H1 (cell line): ENCODE measurements around the gene SCCPDH. TPM values are rescaled to one million over a fixed set of nuclear protein-coding genes. Genes with fewer than 3 reads are reported as not detected.

ENCODE experiments used
- CTCF ChIA-PET: fragments of 300-600 bp; sonication (Branson Sonifier 250); formaldehyde crosslinking; loops from one replicate; lab custom pipeline; 2021; ENCODE audit not compliant: partially characterized antibody; lab: Charles Lee
- POLR2A ChIA-PET: fragments of 300-600 bp; sonication (Branson Sonifier 250); formaldehyde crosslinking; loops from one replicate; lab custom pipeline; 2021; ENCODE audit warnings: inconsistent platforms; ENCODE audit not compliant: partially characterized antibody; lab: Charles Lee
- DNase-seq, 2 experiments: peaks; one replicate each; pipeline versions ENCODE4 v3.0.0 to v3.0.0-alpha.2; 2010 to 2022; ENCODE audit warnings: low spot score in 2 of 2, low read depth in 1 of 2, mixed read lengths in 1 of 2
- FAIRE-seq: peaks from 2 replicates; lab custom pipeline; 2011; peaks lifted over from hg19 to GRCh38; lab: Jason Lieb, UNC
- H2AFZ ChIP-seq: 2 replicates; pipeline ENCODE4 v1.8.1; 2012; ENCODE audit warnings: low read length, inconsistent platforms
- H2AK5ac ChIP-seq: 2 replicates; pipeline ENCODE4 v1.6.1; 2013; ENCODE audit warnings: low read depth, low read length
- H2BK120ac ChIP-seq: replicated peaks from 2 replicates; pipeline ENCODE3; 2013; ENCODE audit warnings: low read depth, low read length, inconsistent platforms
- H2BK12ac ChIP-seq: 2 replicates; pipeline ENCODE4 v1.6.1; 2013; ENCODE audit warnings: low read depth, low read length
- H2BK15ac ChIP-seq: 2 replicates; pipeline ENCODE4 v1.6.1; 2013; ENCODE audit warnings: low read length
- H2BK20ac ChIP-seq: 2 replicates; pipeline ENCODE4 v1.6.1; 2013; ENCODE audit warnings: low read length
- H2BK5ac ChIP-seq: 2 replicates; pipeline ENCODE4 v1.6.1; 2013; ENCODE audit warnings: low read depth, low read length
- H3K14ac ChIP-seq: 2 replicates; pipeline ENCODE4 v1.6.1; 2013; ENCODE audit warnings: inconsistent platforms; ENCODE audit not compliant: insufficient read length
- H3K18ac ChIP-seq: 2 replicates; pipeline ENCODE4 v1.6.1; 2013; ENCODE audit warnings: low read length; ENCODE audit errors: extremely low read depth
- H3K23ac ChIP-seq: 2 replicates; pipeline ENCODE4 v1.6.1; 2013; ENCODE audit warnings: inconsistent platforms; ENCODE audit not compliant: insufficient read length
- H3K23me2 ChIP-seq: 2 replicates; pipeline ENCODE4 v1.6.1; 2013; ENCODE audit warnings: low read depth, low read length
- H3K27ac ChIP-seq: 2 replicates; pipeline ENCODE4 v1.6.1; 2011; ENCODE audit warnings: low read depth, low read length, inconsistent platforms
- H3K27me3 ChIP-seq, 4 experiments: replicated peaks in 1 of 4; 1 replicate in 1 of 4; 2 replicates in 3 of 4; pipeline versions ENCODE4 v1.6.1 to v1.8.1; 2011 to 2013; ENCODE audit warnings: low read length in 3 of 4, mild to moderate bottlenecking in 3 of 4, inconsistent platforms in 2 of 4, mixed read lengths in 2 of 4, moderate library complexity in 1 of 4; ENCODE audit not compliant: control insufficient read depth in 3 of 4, insufficient read depth in 3 of 4; ENCODE audit errors: extremely low read depth in 1 of 4
- H3K36me3 ChIP-seq, 4 experiments: 2 replicates each; pipeline versions ENCODE4 v1.6.1 to v1.8.1; 2011 to 2013; ENCODE audit warnings: mild to moderate bottlenecking in 4 of 4, low read length in 3 of 4, moderate library complexity in 2 of 4, control low read depth in 1 of 4, inconsistent platforms in 1 of 4; ENCODE audit not compliant: insufficient read depth in 4 of 4, control insufficient read depth in 2 of 4
- H3K4ac ChIP-seq: replicated peaks from 2 replicates; pipeline ENCODE3; 2013; ENCODE audit warnings: low read length, low read depth, mixed read lengths, inconsistent platforms; ENCODE audit not compliant: insufficient read length
- H3K4me1 ChIP-seq, 4 experiments: replicated peaks in 1 of 4; 1 replicate in 1 of 4; 2 replicates in 3 of 4; pipeline versions ENCODE4 v1.6.1 to v1.8.1; 2011 to 2013; ENCODE audit warnings: low read length in 3 of 4, inconsistent platforms in 2 of 4, mixed read lengths in 1 of 4; ENCODE audit not compliant: insufficient read depth in 4 of 4, control insufficient read depth in 3 of 4
- H3K4me2 ChIP-seq, 2 experiments: 2 replicates each; pipeline versions ENCODE4 v1.6.1 to v1.8.1; 2011 to 2013; ENCODE audit warnings: low read depth in 2 of 2, low read length in 2 of 2, control low read depth in 1 of 2, inconsistent platforms in 1 of 2, mild to moderate bottlenecking in 1 of 2; ENCODE audit not compliant: insufficient read depth in 1 of 2
- H3K4me3 ChIP-seq, 4 experiments: fragments of 200-600, 300-600 bp in 1 of 4; sonication (generic), shearing (Covaris generic), sonication (Bioruptor Twin) in 1 of 4; 2 replicates each; pipeline versions ENCODE4 v1.5.1 to v1.8.1; 2011 to 2016; ENCODE audit warnings: low read length in 4 of 4, low read depth in 3 of 4, control low read depth in 2 of 4, inconsistent platforms in 2 of 4, mild to moderate bottlenecking in 2 of 4, mixed read lengths in 1 of 4, moderate library complexity in 1 of 4; ENCODE audit not compliant: insufficient read depth in 2 of 4; ENCODE audit errors: extremely low read depth in 1 of 4
- H3K56ac ChIP-seq: replicated peaks from 2 replicates; pipeline ENCODE3; 2013; ENCODE audit warnings: low read depth, mild to moderate bottlenecking, mixed read lengths, low read length, inconsistent platforms; ENCODE audit not compliant: insufficient read length
- H3K79me1 ChIP-seq: 2 replicates; pipeline ENCODE4 v1.6.1; 2013; ENCODE audit warnings: low read depth, low read length, control low read depth
- H3K79me2 ChIP-seq, 2 experiments: 2 replicates each; pipeline versions ENCODE4 v1.6.1 to v1.8.1; 2012 to 2013; ENCODE audit warnings: low read length in 2 of 2, mild to moderate bottlenecking in 2 of 2, inconsistent platforms in 1 of 2; ENCODE audit not compliant: insufficient read depth in 2 of 2, control insufficient read depth in 1 of 2
- H3K9ac ChIP-seq, 4 experiments: replicated peaks in 1 of 4; 1 replicate in 1 of 4; 2 replicates in 3 of 4; pipeline versions ENCODE4 v1.6.1 to v1.8.1; 2011 to 2013; ENCODE audit warnings: low read depth in 3 of 4, low read length in 3 of 4, control low read depth in 2 of 4, mild to moderate bottlenecking in 2 of 4, moderate library complexity in 2 of 4, inconsistent platforms in 1 of 4; ENCODE audit errors: extremely low read depth in 1 of 4
- H3K9me3 ChIP-seq, 2 experiments: 2 replicates each; pipeline versions ENCODE4 v1.6.1 to v1.8.1; 2012 to 2013; ENCODE audit warnings: mild to moderate bottlenecking in 2 of 2, moderate library complexity in 2 of 2, control low read depth in 1 of 2, inconsistent platforms in 1 of 2, low read depth in 1 of 2, low read length in 1 of 2, mixed read lengths in 1 of 2; ENCODE audit not compliant: insufficient read depth in 2 of 2
- H4K20me1 ChIP-seq, 2 experiments: replicated peaks in 1 of 2; 2 replicates each; pipeline versions ENCODE3 to v1.8.1; 2011 to 2013; ENCODE audit warnings: inconsistent platforms in 2 of 2, low read length in 2 of 2, mild to moderate bottlenecking in 1 of 2; ENCODE audit not compliant: insufficient read depth in 2 of 2, control insufficient read depth in 1 of 2
- H4K5ac ChIP-seq: 2 replicates; pipeline ENCODE4 v1.6.1; 2013; ENCODE audit warnings: low read length, low read depth, mixed read lengths, inconsistent platforms; ENCODE audit not compliant: insufficient read length
- H4K8ac ChIP-seq: 2 replicates; pipeline ENCODE4 v1.8.0; 2013; ENCODE audit warnings: mild to moderate bottlenecking, moderate library complexity, low read length, inconsistent platforms; ENCODE audit not compliant: insufficient read depth; ENCODE audit errors: extremely low read depth
- H4K91ac ChIP-seq: replicated peaks from 2 replicates; pipeline ENCODE3; 2013; ENCODE audit warnings: low read length, mixed read lengths, inconsistent platforms; ENCODE audit not compliant: insufficient read length
- PHF8 ChIP-seq: fragments of 200-600 bp; sonication (generic); conservative IDR thresholded peaks from 2 replicates; pipeline ENCODE4 v1.7.1; 2012; ENCODE audit warnings: low read depth, mild to moderate bottlenecking, inconsistent platforms, low read length, moderate library complexity
- RFX5 ChIP-seq: IDR thresholded peaks from 2 replicates; pipeline ENCODE4 v1.6.1; 2011; ENCODE audit warnings: low read depth, low read length, improper control_type of control experiment, borderline replicate concordance
- WGBS, 2 experiments: shearing (Covaris generic) in 1 of 2; methylation state at CpG; one replicate each; pipeline versions ENCODE4 v1.1.6 to v1.1.7; 2013 to 2015; ENCODE audit warnings: low lambda C conversion rate in 2 of 2, mixed read lengths in 2 of 2, inconsistent platforms in 1 of 2, low coverage in 1 of 2, missing lambda C conversion rate in 1 of 2; ENCODE audit not compliant: insufficient replicate concordance in 2 of 2, insufficient coverage in 1 of 2, insufficient read length in 1 of 2; ENCODE audit errors: extremely low coverage in 1 of 2, missing lambda C conversion rate in 1 of 2; 5-methylcytosine and 5-hydroxymethylcytosine counted together
- polyA plus RNA-seq, 7 experiments: library from polyadenylated mRNA; depleted of rRNA in 3 of 7; stranded (reverse) in 5 of 7; unstranded in 2 of 7; fragments of >200 nt in 5 of 7; fragments of 200-250 nt in 2 of 7; gene quantifications; 1 replicate in 5 of 7; 2 replicates in 1 of 7; 4 replicates in 1 of 7; pipeline versions ENCODE4 v1.2.1 to v1.2.3, GENCODE V29; 2011 to 2013; ENCODE audit warnings: missing spikeins in 2 of 7, mixed read lengths in 2 of 7
- total RNA-seq: library from RNA; stranded (reverse); fragmentation: NEBNext Ultra II Directional; extraction: Animal tissue kit (Norgen Biotek cat#: 25700); gene quantifications from 2 replicates; pipeline ENCODE4 v1.2.1, GENCODE V29; 2021

SCCPDH gene
- total and polyA plus RNA-seq, 2 of the 8 experiments (the other 6 are each of a cell fraction or from before 2014, with no cell fraction given) = 9.5 to 17.0 TPM

DNA sequence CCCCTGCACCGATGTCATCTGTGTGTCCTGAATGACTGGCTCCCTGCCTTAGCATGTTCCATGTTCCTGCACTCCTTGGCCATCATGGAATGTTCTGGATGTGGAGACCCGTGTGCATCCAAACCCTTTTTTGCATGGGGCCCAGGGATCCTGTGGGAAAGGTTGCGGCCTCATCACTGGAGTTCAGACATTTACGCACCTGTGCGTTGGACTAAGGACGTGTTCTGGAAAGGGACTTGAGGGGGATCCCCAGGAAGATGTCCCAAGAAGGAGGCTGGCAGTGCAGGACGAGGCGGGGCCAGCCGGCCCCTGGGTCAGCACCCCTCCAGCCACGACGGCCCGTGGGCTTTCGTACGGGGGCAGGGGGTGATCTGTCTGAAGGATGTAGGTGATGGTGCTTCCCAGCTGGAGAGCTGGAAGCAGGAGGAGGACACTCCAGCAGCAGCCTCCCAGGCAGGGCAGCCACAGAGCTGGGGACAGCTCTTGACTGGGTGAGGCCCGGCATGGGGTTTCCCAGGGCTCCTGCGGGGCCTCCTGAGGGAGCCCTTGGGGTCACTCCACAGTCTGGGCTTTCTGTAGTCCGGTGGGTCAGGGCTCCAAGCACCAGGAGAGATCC, 67.2 kb downstream of the SCCPDH start:
- Histone ChIP-seq H3K27me3 (no peaks in the 10 kb centered on the region; a peak in 1 of 7 replicates), H2AK5ac (no peak overlapping the region)
- POLR2A ChIA-PET = no interaction called here

More for the DNA sequence above, 67.2 kb downstream of the SCCPDH start:
- H3K18ac ChIP-seq = no peak overlapping the region
- no peak overlapping the region for H2BK15ac ChIP-seq
- no peak overlapping the region for H3K14ac ChIP-seq
- H3K23ac ChIP-seq = no peak overlapping the region
- H3K23me2 ChIP-seq = 0 out of 2 replicates have a peak, but pooled peaks cover 2% of the 10 kb centered on the region
- no peaks in the 10 kb centered on the region for H3K36me3 ChIP-seq
- TF ChIP-seq RFX5 (no peak), PHF8 (no peak)
- H2BK120ac ChIP-seq = no peak overlapping the region
- H3K9me3 ChIP-seq = no peaks in the 10 kb centered on the region
- H2BK12ac ChIP-seq = no peak overlapping the region
- FAIRE-seq = no peak
- no peak overlapping the region for H3K4ac ChIP-seq
- no peak overlapping the region for H4K91ac ChIP-seq
- no peaks in the 10 kb centered on the region for H3K79me2 ChIP-seq
- 90% methylated on average over 17 of the region's 17 CpGs; no CpG with 5 or more reads in 1 of the 2 experiments for WGBS, 2 experiments
- H4K20me1 ChIP-seq = no peaks in the 10 kb centered on the region
- no peak overlapping the region for H3K9ac ChIP-seq
- no peaks in the 10 kb centered on the region for H3K79me1 ChIP-seq
- H3K27ac ChIP-seq = no peak overlapping the region
- H3K56ac ChIP-seq = no peak overlapping the region
- no peak overlapping the region for H2AFZ ChIP-seq
- CTCF ChIA-PET = no interaction called here
- H3K4me3 ChIP-seq = no peak overlapping the region
- DNase-seq = no peak
- no peak overlapping the region for H2BK5ac ChIP-seq
- H4K5ac ChIP-seq = no peak overlapping the region
- H4K8ac ChIP-seq = peak overlapping the region; percentile 37; the same call in 1 of the 2 replicates
- H3K4me2 ChIP-seq = no peak overlapping the region
- no peak overlapping the region for H2BK20ac ChIP-seq
- peaks cover 5 to 42% (median 34%) of the 10 kb centered on the region in 4 experiments for H3K4me1 ChIP-seq
